M059J (cell line): ENCODE data around the gene MYB. TPM values are rescaled to one million over a fixed set of nuclear protein-coding genes. Genes with fewer than 3 reads are reported as not detected.

Source experiments
- DNase-seq: peaks from one replicate; pipeline ENCODE4 v3.0.0-alpha.2; 2012; ENCODE audit warnings: low read depth
- total RNA-seq: library from RNA; depleted of rRNA; stranded (reverse); fragments of >200 nt; shearing (Covaris generic); gene quantifications from 2 replicates; pipeline ENCODE4 v1.2.3, GENCODE V29; 2014

Gene MYB
- total RNA-seq, 1 experiment from 2014 or later, result 5.1 TPM

DNA sequence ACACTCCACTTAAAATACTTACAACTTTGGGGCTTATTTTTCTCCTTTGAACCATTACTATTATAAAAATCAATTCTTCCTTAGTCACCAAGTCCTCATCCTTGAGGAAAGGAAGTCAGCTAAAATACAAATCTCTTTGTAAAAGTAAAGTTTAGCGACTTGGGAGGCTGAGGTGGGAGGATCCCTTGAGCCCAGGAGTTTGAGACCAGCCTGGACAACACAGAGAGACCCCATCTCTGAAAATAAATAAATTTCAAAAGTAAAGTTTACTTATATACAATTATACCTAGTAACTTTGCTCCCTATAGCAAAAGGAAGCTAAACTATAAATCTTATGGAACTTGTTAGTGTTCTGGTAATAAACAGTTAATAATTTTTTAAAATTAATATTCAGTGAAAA, 40.4 kb downstream of the MYB start:
- no peak for DNase-seq

GRCh38 chr6:135222623-135223022, 41.5 kb downstream of the MYB start:
- DNase-seq, result no peak

DNA sequence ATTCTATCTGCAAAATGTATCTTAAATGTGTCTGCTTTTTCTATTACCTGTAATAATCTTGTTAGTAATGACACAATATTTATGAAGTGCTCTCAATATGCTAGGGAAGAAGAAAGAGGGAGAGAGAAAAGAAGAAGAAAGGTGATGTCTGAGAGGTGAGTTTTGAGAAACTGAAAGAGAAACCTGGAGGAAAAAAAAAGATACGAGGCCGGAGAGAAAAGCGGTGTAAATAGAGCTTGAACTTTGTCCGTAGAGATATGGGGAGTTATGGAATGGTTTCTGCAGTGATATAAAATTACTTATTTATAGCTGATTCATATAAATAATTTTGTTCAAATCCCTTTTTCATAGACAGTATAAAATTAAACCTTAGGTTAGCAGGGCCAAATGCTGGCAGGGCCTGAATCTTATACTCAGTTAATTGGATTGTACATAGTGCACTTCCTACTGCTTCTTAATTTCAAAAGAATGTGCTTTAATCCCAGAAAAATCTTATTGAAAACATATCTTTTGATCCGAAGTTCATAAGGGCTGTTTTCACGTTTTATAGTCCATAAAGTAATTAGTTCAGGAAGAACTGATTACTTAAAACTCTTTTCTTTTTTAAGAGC, 43.0 kb downstream of the MYB start:
- no peak for DNase-seq

GRCh38 chr6:135225911-135226310, 44.8 kb downstream of the MYB start:
- DNase-seq, result no peak

DNA sequence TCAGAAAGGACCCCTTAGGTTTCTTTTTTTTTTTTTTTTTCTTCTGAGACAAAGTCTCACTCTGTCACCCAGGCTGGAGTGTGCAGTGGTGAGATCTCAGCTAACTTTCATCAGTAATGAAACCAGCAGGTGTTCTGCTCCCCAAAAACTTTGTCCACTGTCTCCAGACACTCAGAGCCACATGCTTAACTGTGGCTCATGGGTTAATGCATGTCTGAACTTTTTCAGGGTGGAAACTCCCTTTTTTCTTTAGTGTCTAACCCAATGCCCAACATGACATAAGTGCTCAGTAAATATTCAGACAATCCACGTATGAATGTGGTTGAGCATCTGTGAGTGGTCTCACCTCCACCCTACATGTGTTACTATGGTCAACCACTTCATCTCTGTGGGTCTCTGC, 45.4 kb downstream of the MYB start:
- no peak for DNase-seq

GRCh38 chr6:135227349-135227748, 46.2 kb downstream of the MYB start:
- DNase-seq, result peak; percentile 32

DNA sequence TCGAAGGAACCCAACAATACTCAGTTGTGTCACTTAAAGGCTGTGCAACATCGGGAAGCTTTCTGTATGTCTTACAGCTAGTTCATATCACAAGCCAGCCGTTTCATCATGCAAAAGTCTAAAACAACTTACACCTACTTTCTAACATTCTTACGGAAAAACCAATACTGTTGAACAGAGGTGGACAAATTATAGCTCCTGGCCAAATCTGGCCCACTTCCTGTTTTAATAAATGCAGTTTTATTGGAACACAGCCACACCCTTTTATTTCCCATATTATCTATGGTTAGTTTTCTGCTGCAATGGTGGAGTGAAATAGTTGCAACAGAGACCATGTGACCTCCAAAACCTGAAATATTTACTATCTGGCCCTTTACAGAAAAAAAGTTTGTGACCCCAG, 46.6 kb downstream of the MYB start:
- no peak for DNase-seq

GRCh38 chr6:135228486-135228885, 47.4 kb downstream of the MYB start:
- no peak for DNase-seq

DNA sequence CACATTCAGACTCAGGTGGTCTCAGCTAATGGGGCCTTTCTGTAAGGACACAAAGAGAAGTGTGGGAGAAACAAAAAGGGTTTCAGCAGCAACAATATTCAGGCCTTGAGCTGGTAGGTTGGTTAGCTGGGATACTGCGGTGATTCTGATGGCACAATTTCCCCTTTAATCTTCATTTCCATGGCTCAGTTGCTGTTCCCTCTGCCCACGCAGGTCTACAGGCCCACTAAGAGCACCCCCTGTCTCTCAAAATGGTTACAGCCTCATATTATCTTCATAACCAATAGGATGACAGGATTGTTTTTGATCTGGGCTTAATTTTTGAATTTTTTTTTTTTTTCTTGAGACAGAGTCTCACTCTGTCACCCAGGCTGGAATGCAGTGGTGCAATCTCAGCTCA, 48.9 kb downstream of the MYB start:
- no peak for DNase-seq

- no peak for DNase-seq
These were observed 49.8 kb downstream of the MYB start for GRCh38 chr6:135230711-135231468.

DNA sequence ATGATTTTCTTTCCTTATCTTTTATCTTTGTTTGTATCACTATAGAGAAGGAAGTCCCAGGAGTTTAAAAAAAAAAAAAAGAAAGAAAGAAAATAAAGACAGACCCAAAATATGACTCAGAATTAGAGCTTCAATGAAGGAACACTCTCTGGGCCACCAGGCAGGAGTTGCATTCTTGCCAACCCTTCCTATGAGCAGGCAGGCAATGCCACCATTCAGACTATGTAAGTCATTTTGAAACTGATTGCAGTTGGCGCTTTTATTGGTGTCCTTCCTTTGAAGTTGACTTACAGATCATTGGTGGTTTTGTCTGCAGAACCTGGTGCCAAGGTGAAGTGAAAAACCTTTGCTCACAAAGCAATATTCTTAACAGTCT, 50.3 kb downstream of the MYB start:
- DNase-seq, result peak; percentile 86

GRCh38 chr6:135233686-135234491, 52.8 kb downstream of the MYB start:
- DNase-seq, result no peak

GRCh38 chr6:135234492-135234780, 53.3 kb downstream of the MYB start:
- no peak for DNase-seq

DNA sequence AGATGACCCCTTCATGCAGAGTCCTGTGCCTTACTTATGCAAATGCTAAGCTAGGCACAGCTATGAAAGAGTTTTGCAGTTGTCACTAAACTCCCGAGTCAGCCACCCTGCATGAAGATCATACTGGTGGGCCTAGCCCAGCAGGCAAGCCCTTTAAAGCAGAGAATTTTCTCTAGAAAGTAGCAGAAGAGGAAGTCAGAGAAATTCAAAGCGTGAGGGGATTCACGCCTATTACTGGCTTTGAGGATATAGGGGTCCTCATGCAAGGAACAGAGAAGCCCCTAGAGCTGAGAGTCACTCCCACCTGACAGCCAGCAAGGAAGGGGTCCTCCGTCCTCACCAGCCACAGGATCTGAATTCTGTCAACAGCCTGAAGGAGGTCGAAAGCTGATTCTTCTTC, 54.6 kb downstream of the MYB start:
- no peak for DNase-seq

DNA sequence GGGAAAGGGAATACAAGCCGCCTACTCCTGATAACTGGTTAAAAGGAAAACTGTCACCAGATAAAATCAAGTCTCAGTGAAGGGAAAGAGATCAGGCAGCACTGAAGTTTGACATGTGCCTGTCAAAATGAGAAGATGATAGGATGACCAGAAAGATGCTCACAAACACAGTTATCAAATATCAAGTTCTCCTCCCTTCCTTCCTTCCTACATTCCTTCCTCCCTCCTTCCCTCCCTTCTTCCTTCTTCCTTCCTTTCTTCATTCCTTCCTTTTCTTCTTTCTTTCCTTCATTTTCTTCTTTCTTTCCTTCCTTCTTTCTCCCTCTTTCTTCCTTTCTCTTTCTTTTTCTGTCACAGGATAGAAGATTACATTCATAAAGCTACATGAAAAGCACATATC, 55.2 kb downstream of the MYB start:
- DNase-seq, result no peak

DNA sequence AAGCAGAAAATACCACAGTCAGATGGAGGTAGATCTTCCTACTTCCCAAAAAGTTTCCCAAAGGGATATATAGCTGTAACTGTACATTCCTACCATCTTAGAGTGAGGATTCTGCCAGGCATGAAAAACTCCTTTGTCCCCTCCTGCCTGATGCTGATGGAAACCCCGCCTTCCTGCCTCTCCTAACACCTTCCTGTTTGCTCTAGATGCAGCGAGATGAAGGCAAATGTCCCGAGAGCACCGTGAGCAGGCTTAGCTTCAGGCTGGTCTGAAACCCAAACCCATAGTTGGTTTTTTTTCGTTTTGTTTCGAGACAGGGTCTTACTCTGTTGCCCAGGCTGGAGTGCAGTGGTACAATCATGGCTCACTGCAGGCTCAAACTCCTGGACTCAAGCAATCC, 55.6 kb downstream of the MYB start:
- DNase-seq, result no peak

DNA sequence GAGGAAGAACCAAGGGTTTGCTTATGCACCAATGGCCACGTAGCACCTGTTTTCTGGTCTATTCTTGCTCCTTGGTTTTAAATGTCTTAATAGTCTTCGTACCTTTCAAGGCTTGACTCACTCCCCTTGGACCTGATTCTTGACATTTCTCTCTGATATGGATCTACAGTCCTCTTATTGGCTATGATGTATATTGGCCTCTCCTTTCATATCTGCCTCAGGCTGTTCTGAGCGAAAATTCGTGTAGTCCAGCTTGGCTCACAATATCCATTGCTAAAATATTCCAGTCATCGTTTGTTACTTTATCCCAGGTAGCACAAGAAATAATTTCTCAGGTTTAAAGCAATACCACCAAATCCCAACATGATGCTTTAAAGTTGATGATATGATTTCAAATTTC, 59.6 kb downstream of the MYB start:
- no peak for DNase-seq

GRCh38 chr6:135243871-135244796, 63.0 kb downstream of the MYB start:
- DNase-seq, result peak; percentile 52

DNA sequence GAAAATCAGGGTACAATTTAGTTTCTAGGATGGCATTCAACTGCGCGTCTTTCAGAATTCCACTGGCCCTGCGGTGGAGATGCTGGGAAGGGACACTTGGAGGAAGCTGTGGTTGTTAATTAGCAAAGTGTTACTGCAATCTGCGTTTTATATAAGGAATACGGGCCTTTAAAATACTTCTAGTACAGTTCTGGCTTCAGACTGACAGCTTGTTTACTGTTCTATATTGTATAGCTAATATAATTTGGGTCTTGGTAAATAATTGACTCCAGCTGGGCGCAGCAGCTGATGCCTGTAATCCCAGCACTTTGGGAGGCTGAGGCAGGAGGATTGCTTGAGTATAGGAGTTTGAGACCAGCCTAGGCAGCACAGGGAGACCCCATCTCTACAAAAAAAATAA, 63.7 kb downstream of the MYB start:
- no peak for DNase-seq

DNA sequence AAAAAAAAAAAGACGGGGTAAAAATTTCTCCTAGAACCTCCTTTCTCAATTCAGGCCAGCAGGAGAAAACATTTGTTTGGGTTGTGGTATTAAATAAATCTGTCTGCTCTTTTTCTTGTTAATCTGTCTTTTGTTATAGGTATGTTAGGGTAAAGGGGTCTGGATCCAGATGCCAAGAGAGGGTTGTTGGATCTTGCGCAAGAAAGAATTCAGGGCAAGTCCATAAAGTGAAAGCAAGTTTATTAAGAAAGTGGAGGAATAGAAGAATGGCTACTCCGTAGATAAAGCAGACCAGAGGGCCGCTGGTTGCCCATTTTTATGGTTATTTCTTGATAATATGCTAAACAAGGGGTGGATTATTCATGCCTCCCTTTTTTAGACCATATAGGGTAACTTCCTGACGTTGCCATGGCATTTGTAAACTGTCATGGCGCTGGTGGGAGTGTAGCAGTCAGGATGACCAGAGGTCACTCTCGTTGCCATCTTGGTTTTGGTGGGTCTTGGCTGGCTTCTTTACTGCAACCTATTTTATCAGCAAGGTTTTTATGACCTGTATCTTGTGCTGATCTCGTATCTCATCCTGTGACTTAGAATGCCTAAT, 65.4 kb downstream of the MYB start:
- peak; percentile 31 for DNase-seq

DNA sequence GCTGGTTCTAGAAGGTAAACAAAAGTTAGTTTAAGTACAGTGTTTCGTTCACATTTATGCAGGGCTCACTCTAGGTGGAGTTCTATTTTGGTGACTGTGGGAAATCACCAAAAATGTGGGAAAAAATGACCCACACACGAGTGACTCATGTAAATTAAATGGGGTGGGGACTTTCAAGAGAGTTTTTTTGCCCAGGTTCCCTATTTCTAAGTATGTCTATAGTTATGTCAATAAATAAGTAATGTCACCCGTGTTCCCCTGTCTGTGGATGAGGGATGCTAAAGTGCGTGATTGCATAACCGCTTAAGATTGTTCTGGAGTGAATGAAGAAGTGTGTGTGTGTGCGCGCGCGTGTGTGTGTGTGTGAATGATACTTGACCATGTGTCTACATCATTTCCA, 69.1 kb downstream of the MYB start:
- DNase-seq, result peak; percentile 33
